Epithelial cell of esophagus (primary cell): ENCODE measurements around the gene PTPRM.
A peak's percentile ranks its signal among the peaks of the same experiment; 100 is the strongest.

Source experiments
- DNase-seq: peaks from one replicate; pipeline ENCODE4 v3.0.0; 2010; ENCODE audit warnings: low read depth
- H3K4me3 ChIP-seq: 2 replicates; pipeline ENCODE4 v1.5.1; 2011; ENCODE audit warnings: mild to moderate bottlenecking, low read length, control low read depth
- CTCF ChIP-seq: IDR thresholded peaks from 2 replicates; pipeline ENCODE4 v1.5.1; 2011; ENCODE audit warnings: low read depth, mild to moderate bottlenecking, low read length, control low read depth, inconsistent platforms; ENCODE audit not compliant: insufficient read depth; ENCODE audit errors: missing control alignments

The PTPRM gene

DNA sequence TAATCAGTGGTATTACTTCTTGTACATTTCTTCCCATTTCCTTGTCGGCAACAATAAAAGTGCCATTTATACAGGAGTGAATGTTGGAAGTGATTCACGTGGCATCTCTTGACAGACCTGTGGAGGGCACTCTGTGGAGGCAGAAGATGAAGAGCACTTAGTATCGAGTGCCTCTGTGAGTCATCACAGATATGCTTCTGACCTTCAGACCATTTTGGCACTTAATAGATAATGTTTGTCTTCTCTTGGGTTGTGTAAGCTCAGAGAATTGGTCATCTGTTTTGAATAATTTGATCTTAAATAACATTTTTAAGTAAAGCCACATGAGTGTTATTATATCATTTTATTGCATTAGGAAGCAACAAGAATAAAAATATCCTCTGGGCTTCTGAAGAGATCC, 305.5 kb downstream of the PTPRM start:
- peak; percentile 47 for TF ChIP-seq CTCF

GRCh38 chr18:7873316-7873715, 306.2 kb downstream of the PTPRM start:
- no peak for TF ChIP-seq CTCF
- no peak overlapping the region for H3K4me3 ChIP-seq
- no peak for DNase-seq

More for the DNA sequence above, 305.5 kb downstream of the PTPRM start:
- no peak overlapping the region for H3K4me3 ChIP-seq
- DNase-seq: peak; percentile 78

DNA sequence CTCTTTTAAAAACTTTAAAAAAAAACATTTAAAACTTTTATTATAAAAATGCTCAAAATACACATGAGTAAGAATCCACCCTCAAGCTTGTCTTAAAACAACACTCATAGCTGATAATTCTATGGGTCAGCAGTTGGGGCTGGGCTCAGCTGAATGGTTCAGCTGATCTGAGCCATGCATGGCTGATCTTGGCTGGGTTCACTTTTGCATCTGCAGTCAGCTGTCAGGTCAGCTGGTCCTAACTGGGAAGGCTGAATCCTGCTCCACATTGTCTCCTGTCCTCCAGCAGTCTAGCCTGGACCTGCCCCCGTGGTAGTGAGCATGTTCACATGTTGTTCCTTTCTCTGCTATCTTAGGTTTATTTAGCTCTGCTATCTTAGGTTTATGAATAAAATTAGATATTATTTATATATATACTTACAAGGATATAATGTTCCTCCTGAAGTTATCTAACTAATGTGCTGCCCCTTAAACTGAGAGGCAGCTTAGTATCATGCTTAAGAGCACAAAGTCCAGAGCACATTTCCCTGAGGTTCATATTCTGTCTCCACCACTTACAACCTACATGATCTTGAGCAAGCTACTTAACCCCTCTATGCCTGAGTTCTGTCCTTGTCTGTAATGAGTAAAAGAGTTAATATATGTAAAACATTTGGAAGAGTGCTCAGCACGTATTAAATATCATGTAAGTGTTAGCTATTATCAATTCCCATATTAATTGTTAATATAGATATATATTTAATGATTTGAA, 309.4 kb downstream of the PTPRM start:
- no peak overlapping the region for H3K4me3 ChIP-seq
- DNase-seq: peak; percentile 17
- TF ChIP-seq CTCF: no peak

GRCh38 chr18:7877609-7878008, 310.5 kb downstream of the PTPRM start:
- DNase-seq: peak; percentile 28

GRCh38 chr18:7878265-7879211, 311.4 kb downstream of the PTPRM start:
- DNase-seq: peak; percentile 73
- TF ChIP-seq CTCF: no peak
- H3K4me3 ChIP-seq: no peak overlapping the region

More at GRCh38 chr18:7877609-7878008, 310.5 kb downstream of the PTPRM start:
- no peak overlapping the region for H3K4me3 ChIP-seq
- no peak for TF ChIP-seq CTCF

DNA sequence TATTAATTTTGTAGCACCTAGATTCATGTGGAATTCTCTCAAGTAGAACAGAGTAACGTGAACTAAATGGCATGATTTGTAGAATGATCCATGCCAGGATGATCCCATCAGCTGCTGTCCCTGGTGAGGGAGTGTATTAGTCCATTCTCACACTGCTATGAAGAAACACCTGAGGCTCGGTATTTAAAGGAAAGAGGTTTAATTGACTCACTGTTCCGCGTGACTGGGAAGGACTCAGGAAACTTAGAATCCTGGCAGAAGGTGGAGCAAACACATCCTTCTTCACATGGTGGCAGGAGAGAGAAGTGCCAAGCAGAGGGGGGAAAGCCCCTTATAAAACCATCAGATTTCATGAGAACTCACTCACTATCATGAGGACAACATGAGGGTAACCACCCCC, 312.6 kb downstream of the PTPRM start:
- no peak overlapping the region for H3K4me3 ChIP-seq
- peak; percentile 20 for TF ChIP-seq CTCF
- DNase-seq: peak; percentile 89
